VCaP (cell line): Measurements from ENCODE around the gene PSORS1C1.

Source experiments
- H3K27ac ChIP-seq: fragments of 450-650 bp; 2 replicates; pipeline ENCODE4 v1.5.1; 2017
- TF ChIP-seq, protein P1 (sequence below): fragments of 450-650 bp; conservative IDR thresholded peaks from 2 replicates; pipeline ENCODE4 v1.5.1; 2017; ENCODE audit warnings: mild to moderate bottlenecking, moderate library complexity

Gene PSORS1C1

DNA sequence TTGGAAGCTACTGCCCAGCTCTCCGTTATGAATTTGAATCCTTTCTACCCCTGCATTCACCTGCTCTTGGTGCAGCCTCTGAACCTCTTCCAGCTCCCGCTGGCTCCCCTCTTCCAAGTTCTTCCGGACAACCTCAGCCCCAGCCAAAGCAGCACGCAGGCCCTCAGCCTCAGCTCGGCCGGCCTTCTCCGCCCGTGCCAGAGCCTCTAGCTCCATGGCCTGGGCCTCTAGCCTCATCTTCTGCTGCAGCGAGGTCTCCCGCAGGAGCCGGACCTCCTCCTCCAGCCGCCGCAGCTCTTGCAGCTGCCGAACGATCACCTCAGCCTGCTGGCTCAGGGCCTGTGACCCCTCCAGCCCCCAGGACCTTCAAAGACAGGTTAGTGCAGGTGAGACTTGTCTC lies 39.8 kb downstream of the PSORS1C1 start:
- H3K27ac ChIP-seq, result no peak overlapping the region
- TF ChIP-seq, protein P1, sequence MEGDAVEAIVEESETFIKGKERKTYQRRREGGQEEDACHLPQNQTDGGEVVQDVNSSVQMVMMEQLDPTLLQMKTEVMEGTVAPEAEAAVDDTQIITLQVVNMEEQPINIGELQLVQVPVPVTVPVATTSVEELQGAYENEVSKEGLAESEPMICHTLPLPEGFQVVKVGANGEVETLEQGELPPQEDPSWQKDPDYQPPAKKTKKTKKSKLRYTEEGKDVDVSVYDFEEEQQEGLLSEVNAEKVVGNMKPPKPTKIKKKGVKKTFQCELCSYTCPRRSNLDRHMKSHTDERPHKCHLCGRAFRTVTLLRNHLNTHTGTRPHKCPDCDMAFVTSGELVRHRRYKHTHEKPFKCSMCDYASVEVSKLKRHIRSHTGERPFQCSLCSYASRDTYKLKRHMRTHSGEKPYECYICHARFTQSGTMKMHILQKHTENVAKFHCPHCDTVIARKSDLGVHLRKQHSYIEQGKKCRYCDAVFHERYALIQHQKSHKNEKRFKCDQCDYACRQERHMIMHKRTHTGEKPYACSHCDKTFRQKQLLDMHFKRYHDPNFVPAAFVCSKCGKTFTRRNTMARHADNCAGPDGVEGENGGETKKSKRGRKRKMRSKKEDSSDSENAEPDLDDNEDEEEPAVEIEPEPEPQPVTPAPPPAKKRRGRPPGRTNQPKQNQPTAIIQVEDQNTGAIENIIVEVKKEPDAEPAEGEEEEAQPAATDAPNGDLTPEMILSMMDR, result no peak

DNA sequence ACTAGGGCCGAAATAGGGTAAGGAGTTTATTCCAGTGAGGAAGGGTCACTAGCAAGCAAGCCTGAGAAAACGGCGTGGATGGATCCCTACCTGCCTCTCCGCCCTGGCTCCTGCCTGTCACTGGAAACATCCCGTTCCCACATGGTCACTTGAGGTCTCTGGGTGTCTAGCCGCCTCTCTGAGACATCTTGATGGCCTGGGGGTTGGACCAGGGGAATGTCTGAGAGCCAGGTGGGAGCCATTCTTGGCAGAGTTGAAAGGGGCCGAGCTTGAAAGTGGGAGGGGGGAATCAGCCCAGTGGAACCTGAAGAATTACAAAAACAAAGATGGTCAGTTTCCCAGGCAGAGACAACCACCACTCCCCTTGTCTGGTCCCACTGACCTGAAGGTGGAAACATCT lies 42.0 kb downstream of the PSORS1C1 start:
- no peak overlapping the region for H3K27ac ChIP-seq
- TF ChIP-seq, protein P1, result no peak

DNA sequence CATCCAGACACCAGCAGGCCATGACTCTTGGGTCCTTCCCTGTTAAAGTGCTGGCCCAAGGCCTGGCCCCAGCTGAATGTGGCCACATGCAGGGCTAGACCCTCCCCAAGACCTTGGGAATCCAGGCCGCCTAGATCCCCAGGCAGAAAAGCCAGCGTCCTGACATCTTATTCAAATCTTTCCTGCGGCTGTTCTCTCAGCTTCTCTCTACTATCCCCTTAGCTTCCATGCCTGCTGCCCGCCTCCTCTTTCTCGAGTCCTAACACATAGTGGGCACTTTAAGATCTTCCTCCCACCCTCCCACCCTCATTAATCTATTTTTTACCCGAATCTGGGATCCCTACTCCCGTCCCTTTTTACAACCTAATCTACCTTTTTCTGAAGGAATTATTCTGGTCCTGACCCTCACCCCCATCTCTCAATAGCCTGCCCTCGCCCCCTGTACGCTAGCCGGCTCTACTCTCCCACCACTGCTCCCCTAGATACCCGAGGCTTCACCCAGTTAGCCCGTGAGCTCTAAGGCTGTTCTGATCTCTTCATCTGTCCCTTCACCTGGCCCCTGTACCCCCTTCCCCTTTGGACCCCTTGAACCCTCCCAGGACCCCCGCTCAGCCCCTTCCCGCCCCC lies 43.0 kb downstream of the PSORS1C1 start, which contains the start of gene CCHCR1:
Gene CCHCR1 (minus strand): TSS at position 290 of the 627 bp plus-strand sequence. CDS start 202 bp downstream, at position 88.
- H3K27ac ChIP-seq, result peak within 1 kb of the TSS; percentile 74
- TF ChIP-seq, protein P1, result no peak

DNA sequence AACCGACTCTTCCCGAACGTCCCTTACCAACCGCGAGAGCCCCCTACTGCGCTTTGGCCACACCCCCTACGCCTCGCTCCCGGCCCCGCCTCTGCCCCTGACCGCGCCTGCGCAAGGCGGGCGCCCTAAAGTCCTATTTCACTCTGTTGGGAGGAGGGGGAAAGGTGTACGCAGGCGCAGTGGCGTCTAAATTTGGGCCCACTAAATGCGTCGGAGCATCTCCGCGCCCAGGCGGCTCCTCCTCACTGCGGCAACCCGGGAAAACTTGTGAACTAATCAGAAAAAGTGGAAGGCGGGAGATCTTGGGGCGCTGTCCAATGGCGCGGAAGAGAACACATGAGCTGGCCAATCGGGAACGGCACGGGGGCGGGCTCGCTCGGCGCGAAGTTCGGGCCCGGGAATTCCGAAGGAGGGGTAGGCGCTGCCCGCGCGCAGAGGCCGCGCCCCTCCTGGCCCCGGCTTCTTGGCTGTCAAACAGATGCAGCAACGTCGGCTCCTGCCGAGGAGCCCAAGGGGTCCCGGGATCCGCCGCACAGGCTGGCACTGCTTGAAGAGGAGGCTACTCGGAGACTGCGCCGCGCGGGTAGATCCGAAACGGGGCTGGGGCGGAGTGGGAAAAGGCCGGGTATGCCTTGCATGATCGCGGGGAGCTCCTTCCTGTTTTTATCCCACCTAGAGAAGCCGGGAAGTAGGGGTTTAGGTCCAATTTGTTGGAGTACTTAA lies 43.7 kb downstream of the PSORS1C1 start, which contains the start of gene TCF19:
Gene TCF19 (plus strand): TSS at position 450 of the 723 bp plus-strand sequence. CDS start 881 bp downstream, outside the sequence.
- TF ChIP-seq, protein P1, result no peak
- H3K27ac ChIP-seq, result peak within 1 kb of the TSS; percentile 74

DNA sequence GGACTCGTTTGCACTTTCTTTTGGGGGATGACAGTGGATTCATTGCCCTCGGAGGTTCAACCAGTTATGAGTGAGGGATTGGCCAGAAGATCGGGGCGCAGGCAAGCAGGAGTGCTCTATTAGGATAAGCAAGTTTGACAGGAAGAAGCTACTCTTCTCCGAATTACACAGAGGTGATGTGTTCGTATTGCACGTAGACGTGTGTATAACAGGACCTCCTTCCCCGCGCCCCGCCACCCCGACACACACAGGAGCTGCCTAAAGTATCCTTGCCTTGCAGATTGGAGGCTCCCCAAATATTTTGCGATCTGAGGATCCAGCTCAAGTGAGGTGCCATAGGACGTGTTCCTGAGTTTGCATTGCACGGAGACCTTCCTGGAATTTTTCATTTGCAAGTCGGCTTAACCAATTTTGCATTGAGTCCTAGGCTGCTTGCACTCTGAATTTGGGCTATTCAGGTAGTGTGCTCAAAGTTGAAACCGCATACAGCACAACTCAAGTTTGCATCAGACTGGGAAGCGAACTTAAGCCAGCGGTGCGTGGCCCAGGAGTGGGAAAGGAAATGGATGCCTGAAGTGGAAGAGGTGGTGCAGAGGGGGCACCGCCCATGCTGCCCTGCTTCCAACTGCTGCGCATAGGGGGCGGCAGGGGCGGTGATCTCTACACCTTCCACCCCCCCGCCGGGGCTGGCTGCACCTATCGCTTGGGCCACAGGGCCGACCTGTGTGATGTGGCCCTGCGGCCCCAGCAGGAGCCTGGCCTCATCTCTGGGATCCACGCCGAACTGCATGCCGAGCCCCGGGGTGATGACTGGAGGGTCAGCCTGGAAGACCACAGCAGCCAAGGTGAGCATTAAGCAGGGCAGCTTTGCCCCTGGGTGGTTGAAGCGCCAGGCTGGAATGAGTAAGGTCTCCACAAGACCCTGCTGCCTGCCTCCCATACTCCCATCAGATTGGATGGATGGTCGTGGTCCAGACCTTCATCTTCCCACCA lies 44.6 kb downstream of the PSORS1C1 start:
- TF ChIP-seq, protein P1, result no peak
- peak overlapping the region; percentile 74 for H3K27ac ChIP-seq

DNA sequence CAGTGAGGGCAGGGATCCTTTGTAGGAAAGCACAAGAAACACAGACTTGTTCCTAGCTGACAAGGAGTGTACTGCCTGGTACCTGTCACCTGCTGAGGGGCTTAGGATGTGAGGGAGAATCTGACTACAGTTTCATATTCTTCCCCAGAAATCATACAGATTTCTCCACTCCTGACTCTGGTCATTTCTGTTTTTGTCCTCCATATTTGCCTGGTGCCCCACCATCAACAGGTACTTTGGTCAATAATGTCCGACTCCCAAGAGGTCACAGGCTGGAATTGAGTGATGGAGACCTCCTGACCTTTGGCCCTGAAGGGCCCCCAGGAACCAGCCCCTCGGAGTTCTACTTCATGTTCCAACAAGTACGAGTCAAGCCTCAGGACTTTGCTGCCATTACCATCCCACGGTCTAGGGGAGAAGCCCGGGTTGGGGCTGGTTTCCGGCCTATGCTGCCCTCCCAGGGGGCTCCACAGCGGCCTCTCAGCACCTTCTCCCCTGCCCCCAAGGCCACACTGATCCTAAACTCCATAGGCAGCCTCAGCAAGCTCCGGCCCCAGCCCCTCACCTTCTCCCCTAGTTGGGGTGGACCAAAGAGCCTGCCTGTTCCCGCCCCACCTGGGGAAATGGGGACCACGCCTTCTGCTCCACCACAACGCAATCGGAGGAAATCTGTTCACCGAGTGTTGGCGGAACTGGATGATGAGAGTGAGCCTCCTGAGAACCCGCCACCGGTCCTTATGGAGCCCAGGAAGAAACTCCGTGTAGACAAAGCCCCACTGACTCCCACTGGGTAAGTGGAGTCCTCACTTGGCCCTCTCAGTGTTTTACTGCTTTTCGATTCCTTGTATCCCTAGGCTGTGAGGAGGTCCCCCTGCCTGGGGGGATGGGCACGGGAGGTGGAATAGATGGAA lies 46.9 kb downstream of the PSORS1C1 start:
- H3K27ac ChIP-seq, result no peak overlapping the region

More for the DNA sequence above, 46.9 kb downstream of the PSORS1C1 start:
- TF ChIP-seq, protein P1, result no peak
